NOMO-1 (cell line): ENCODE data around the gene STPG1.

Experiments
- DNase-seq, 2 experiments: peaks; one replicate each; lab custom pipeline; 2025; ENCODE audit not compliant: unreplicated experiment in 2 of 2; lab: John Stamatoyannopoulos, UW

The STPG1 gene

GRCh38 chr1:24400065-24400464, 13.5 kb downstream of the STPG1 start:
- DNase-seq: no peak

- no peak for DNase-seq
These were observed 19.7 kb downstream of the STPG1 start for GRCh38 chr1:24393892-24394291.

GRCh38 chr1:24392982-24393650, 20.5 kb downstream of the STPG1 start:
- peak; percentile 23 to 47 for DNase-seq

- no peak for DNase-seq
These were observed 21.0 kb downstream of the STPG1 start for GRCh38 chr1:24392604-24392946.

GRCh38 chr1:24391882-24392603, 21.5 kb downstream of the STPG1 start:
- DNase-seq: peak; percentile 10 to 44

GRCh38 chr1:24390924-24391782, 22.4 kb downstream of the STPG1 start:
- peak; percentile 56 to 74 for DNase-seq

- no peak for DNase-seq
These were observed 24.3 kb downstream of the STPG1 start for GRCh38 chr1:24389231-24389678.

GRCh38 chr1:24388331-24388885, 25.2 kb downstream of the STPG1 start:
- no peak for DNase-seq

GRCh38 chr1:24387636-24388175, 25.9 kb downstream of the STPG1 start:
- no peak for DNase-seq

GRCh38 chr1:24386931-24387330, 26.7 kb downstream of the STPG1 start:
- DNase-seq: no peak

- DNase-seq: no peak
These were observed 27.3 kb downstream of the STPG1 start for GRCh38 chr1:24386241-24386640.

- DNase-seq: no peak
These were observed 28.2 kb downstream of the STPG1 start for GRCh38 chr1:24385160-24385940.

- DNase-seq: peak; percentile 64 to 85
These were observed 29.1 kb downstream of the STPG1 start for GRCh38 chr1:24384251-24385090.

- no peak for DNase-seq
These were observed 30.1 kb downstream of the STPG1 start for GRCh38 chr1:24383381-24383940.

GRCh38 chr1:24382165-24382577, 31.4 kb downstream of the STPG1 start:
- DNase-seq: no peak

- no peak for DNase-seq
These were observed 32.3 kb downstream of the STPG1 start for GRCh38 chr1:24381256-24381655.

- no peak for DNase-seq
These were observed 33.1 kb downstream of the STPG1 start for GRCh38 chr1:24380508-24380907.

GRCh38 chr1:24379733-24380315, 33.8 kb downstream of the STPG1 start:
- DNase-seq: no peak
